B cell (primary cell): ENCODE measurements around the gene IGF2BP3. TPM values are rescaled to one million over a fixed set of nuclear protein-coding genes. Genes with fewer than 3 reads are reported as not detected.

Experiments used
- ATAC-seq: fragments of 200-7000 bp; cut with Tn5 transposase; one replicate; pipeline ENCODE4 v1.10.0; 2021; ENCODE audit warnings: low read depth, mild to moderate bottlenecking, moderate number of reproducible peaks, moderate library complexity
- CTCF ChIA-PET: fragments of 350-600 bp; sonication (Branson Sonifier 250); formaldehyde crosslinking; loops from one replicate; lab custom pipeline; 2021; ENCODE audit warnings: antibody characterized with exemption, inconsistent platforms; lab: Charles Lee
- POLR2A ChIA-PET: fragments of 350-600 bp; sonication (Branson Sonifier 250); formaldehyde crosslinking; loops from one replicate; lab custom pipeline; 2021; ENCODE audit warnings: antibody characterized with exemption; lab: Charles Lee
- DNase-seq: peaks from one replicate; pipeline ENCODE4 v3.0.0; 2013
- H2AFZ ChIP-seq: 2 replicates; pipeline ENCODE4 v1.6.1; 2012; ENCODE audit warnings: mild to moderate bottlenecking, low read depth, low read length; ENCODE audit not compliant: insufficient read depth, poor library complexity, severe bottlenecking
- H3K27ac ChIP-seq, 2 donors: 1 replicate in 1 of 2; 2 replicates in 1 of 2; pipeline ENCODE4 v1.5.1; 2012 to 2013; ENCODE audit warnings: low read length in 2 of 2, mild to moderate bottlenecking in 2 of 2, moderate library complexity in 1 of 2
- H3K27me3 ChIP-seq, 4 experiments: fragments of 200-600 bp in 1 of 4; sonication (generic) in 1 of 4; replicated peaks in 1 of 4; 1 replicate in 2 of 4; 2 replicates in 2 of 4; pipeline versions ENCODE4 v1.6.1 to v1.7.0; 2013 to 2016; ENCODE audit warnings: low read length in 3 of 4, mild to moderate bottlenecking in 2 of 4, mixed read lengths in 1 of 4, moderate library complexity in 1 of 4; ENCODE audit not compliant: insufficient read depth in 4 of 4, control insufficient read depth in 3 of 4; ENCODE audit errors: control extremely low read depth in 1 of 4
- H3K36me3 ChIP-seq, 2 experiments: replicated peaks in 1 of 2; 1 replicate in 1 of 2; 2 replicates in 1 of 2; pipeline versions ENCODE4 v1.6.1 to v1.7.1; 2013; ENCODE audit warnings: low read length in 1 of 2; ENCODE audit not compliant: insufficient read depth in 2 of 2, control insufficient read depth in 1 of 2; ENCODE audit errors: control extremely low read depth in 1 of 2, extremely low read depth in 1 of 2
- H3K4me1 ChIP-seq, 2 donors: fragments of 200-600 bp in 1 of 2; sonication (generic) in 1 of 2; 1 replicate in 1 of 2; 2 replicates in 1 of 2; pipeline versions ENCODE4 v1.5.1 to v1.6.1; 2013 to 2017; ENCODE audit warnings: low read length in 2 of 2; ENCODE audit not compliant: control insufficient read depth in 2 of 2, insufficient read depth in 2 of 2
- H3K4me2 ChIP-seq: replicated peaks from 2 replicates; pipeline ENCODE3; 2012; ENCODE audit warnings: mild to moderate bottlenecking, low read depth, low read length; ENCODE audit not compliant: poor library complexity, severe bottlenecking
- H3K4me3 ChIP-seq, 5 experiments: fragments of 200-600 bp in 1 of 5; sonication (generic) in 1 of 5; 1 replicate in 3 of 5; 2 replicates in 2 of 5; pipeline versions ENCODE4 v1.5.1 to v1.7.0; 2011 to 2016; ENCODE audit warnings: low read length in 4 of 5, mild to moderate bottlenecking in 4 of 5, low read depth in 2 of 5, control low read depth in 1 of 5, moderate library complexity in 1 of 5; ENCODE audit not compliant: insufficient read depth in 1 of 5; ENCODE audit errors: control extremely low read depth in 1 of 5, extremely low read depth in 1 of 5
- H3K79me2 ChIP-seq: fragments of 200-600 bp; sonication (generic); one replicate; pipeline ENCODE4 v1.6.0; 2016; ENCODE audit warnings: low read length; ENCODE audit not compliant: control insufficient read depth, insufficient read depth
- H3K9ac ChIP-seq: fragments of 200-600 bp; sonication (generic); 2 replicates; pipeline ENCODE4 v1.6.1; 2017; ENCODE audit warnings: mild to moderate bottlenecking, low read length, moderate library complexity
- H3K9me3 ChIP-seq, 3 donors: one replicate each; pipeline versions ENCODE4 v1.6.1 to v1.7.1; 2013; ENCODE audit warnings: low read length in 2 of 3; ENCODE audit not compliant: control insufficient read depth in 2 of 3, insufficient read depth in 1 of 3; ENCODE audit errors: control extremely low read depth in 1 of 3
- H4K20me1 ChIP-seq: 2 replicates; pipeline ENCODE4 v1.6.0; 2012; ENCODE audit warnings: mild to moderate bottlenecking, low read length; ENCODE audit not compliant: insufficient read depth, control insufficient read depth, poor library complexity, severe bottlenecking
- H3K27ac Mint-ChIP-seq: one replicate; pipeline ENCODE4 v1.8.0; 2021; ENCODE audit warnings: mixed read lengths
- H3K27me3 Mint-ChIP-seq: one replicate; pipeline ENCODE4 v1.8.0; 2021; ENCODE audit warnings: mixed read lengths
- H3K4me1 Mint-ChIP-seq: one replicate; pipeline ENCODE4 v1.8.0; 2021; ENCODE audit warnings: mixed read lengths
- H3K4me3 Mint-ChIP-seq: one replicate; pipeline ENCODE4 v1.8.0; 2021; ENCODE audit warnings: mixed read lengths
- H3K9me3 Mint-ChIP-seq: one replicate; pipeline ENCODE4 v1.8.0; 2022; ENCODE audit warnings: mixed read lengths; ENCODE audit not compliant: insufficient read depth
- EZH2 ChIP-seq: IDR thresholded peaks from 2 replicates; pipeline ENCODE4 v1.6.1; 2012; ENCODE audit warnings: borderline replicate concordance, low read depth, mild to moderate bottlenecking, moderate library complexity, low read length; ENCODE audit not compliant: insufficient read depth, poor library complexity, severe bottlenecking
- WGBS: methylation state at CpG from one replicate; pipeline ENCODE4 v1.1.5; 2013; ENCODE audit warnings: missing lambda C conversion rate; ENCODE audit not compliant: insufficient coverage; 5-methylcytosine and 5-hydroxymethylcytosine counted together
- intact Hi-C: fragments of 100-400 bp; cut with micrococcal nuclease; formaldehyde crosslinking; loops from one replicate; pipeline ENCODE4 v1.10.0; 2022
- polyA plus RNA-seq: library from polyadenylated mRNA; depleted of rRNA; stranded (reverse); fragments of >200 nt; gene quantifications from 2 replicates; pipeline ENCODE4 v1.2.3, GENCODE V29; 2012
- total RNA-seq, 2 donors: library from RNA; stranded (reverse); fragments of 120-200 nt in 1 of 2; gene quantifications; 1 replicate in 1 of 2; 2 replicates in 1 of 2; pipeline versions ENCODE4 v1.2.3 to v1.2.4, GENCODE V29; 2013 to 2022
- TF ChIP-seq, protein P1 (sequence below): fragments of 200-600 bp; IDR thresholded peaks from one replicate; pipeline ENCODE4 v1.8.0; 2022; ENCODE audit warnings: antibody characterized with exemption, mild to moderate bottlenecking

The IGF2BP3 gene
- total and polyA plus RNA-seq, 2 donors (not counting 1 experiment from before 2014, with no cell fraction given) = 0.63 to 10.0 TPM

DNA sequence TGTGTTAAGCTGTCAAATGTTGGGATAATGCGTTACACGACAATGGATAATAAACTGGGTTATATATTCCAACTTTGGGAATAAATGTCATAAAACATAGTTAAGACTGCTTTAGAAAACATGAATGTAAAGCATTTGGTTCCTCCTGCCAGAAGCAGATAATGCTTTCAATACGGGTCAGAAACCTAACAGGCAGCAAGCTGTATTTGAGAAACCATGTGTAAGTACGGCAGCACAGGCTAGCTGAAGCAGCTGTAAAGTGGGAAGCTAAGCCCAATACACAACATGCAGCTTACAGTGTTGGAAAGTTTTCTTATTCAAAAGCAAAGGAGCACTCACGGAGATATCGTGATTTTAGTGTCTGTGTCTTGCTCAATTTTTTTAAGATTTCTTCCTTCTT, 124.7 kb downstream of the IGF2BP3 start:
- no peaks in the 10 kb centered on the region for H3K9me3 ChIP-seq
- peak overlapping the region; percentile 60 to 67 for H3K27ac ChIP-seq
- TF ChIP-seq, protein P1, sequence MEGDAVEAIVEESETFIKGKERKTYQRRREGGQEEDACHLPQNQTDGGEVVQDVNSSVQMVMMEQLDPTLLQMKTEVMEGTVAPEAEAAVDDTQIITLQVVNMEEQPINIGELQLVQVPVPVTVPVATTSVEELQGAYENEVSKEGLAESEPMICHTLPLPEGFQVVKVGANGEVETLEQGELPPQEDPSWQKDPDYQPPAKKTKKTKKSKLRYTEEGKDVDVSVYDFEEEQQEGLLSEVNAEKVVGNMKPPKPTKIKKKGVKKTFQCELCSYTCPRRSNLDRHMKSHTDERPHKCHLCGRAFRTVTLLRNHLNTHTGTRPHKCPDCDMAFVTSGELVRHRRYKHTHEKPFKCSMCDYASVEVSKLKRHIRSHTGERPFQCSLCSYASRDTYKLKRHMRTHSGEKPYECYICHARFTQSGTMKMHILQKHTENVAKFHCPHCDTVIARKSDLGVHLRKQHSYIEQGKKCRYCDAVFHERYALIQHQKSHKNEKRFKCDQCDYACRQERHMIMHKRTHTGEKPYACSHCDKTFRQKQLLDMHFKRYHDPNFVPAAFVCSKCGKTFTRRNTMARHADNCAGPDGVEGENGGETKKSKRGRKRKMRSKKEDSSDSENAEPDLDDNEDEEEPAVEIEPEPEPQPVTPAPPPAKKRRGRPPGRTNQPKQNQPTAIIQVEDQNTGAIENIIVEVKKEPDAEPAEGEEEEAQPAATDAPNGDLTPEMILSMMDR = no peak
- TF ChIP-seq EZH2 = no peak
- no peaks in the 10 kb centered on the region for H3K27me3 ChIP-seq
- Mint-ChIP-seq H3K27me3 (no peaks in the 10 kb centered on the region), H3K4me1 (peaks cover 30% of the 10 kb centered on the region), H3K27ac (peak overlapping the region; percentile 86), H3K9me3 (no peaks in the 10 kb centered on the region), H3K4me3 (peak overlapping the region; percentile 91)
- peak overlapping the region; percentile 78 for H3K4me2 ChIP-seq
- peak overlapping the region; percentile 79 for H2AFZ ChIP-seq
- POLR2A ChIA-PET = interaction anchor here (0.6 to 1.0 kb wide), 4 partner anchors 19 to 183 kb away, joined by 3 to 8 read pairs (median 4); partner anchors contain the start of gene MALSU1
- peak overlapping the region; percentile 67 for H3K9ac ChIP-seq
- ATAC-seq (peak; percentile 21), DNase-seq (peak; percentile 33)
- no peaks in the 10 kb centered on the region for H4K20me1 ChIP-seq
- H3K79me2 ChIP-seq = no peaks in the 10 kb centered on the region
- H3K36me3 ChIP-seq = peaks cover 0 to 3% of the 10 kb centered on the region in 2 experiments
- CTCF ChIA-PET = interaction anchor here (0.5 to 5.9 kb wide), 11 partner anchors 10 to 366 kb away, joined by 3 to 41 read pairs (median 5); no protein-coding TSS in a partner anchor
- peaks cover 15 to 19% of the 10 kb centered on the region in 2 donors for H3K4me1 ChIP-seq
- WGBS = 8% methylated on average over 2 of the region's 6 CpGs
- peak overlapping the region in 4 of 5 experiments; percentile 46 to 70 (median 56) for H3K4me3 ChIP-seq
- intact Hi-C loops = no loop called here

DNA sequence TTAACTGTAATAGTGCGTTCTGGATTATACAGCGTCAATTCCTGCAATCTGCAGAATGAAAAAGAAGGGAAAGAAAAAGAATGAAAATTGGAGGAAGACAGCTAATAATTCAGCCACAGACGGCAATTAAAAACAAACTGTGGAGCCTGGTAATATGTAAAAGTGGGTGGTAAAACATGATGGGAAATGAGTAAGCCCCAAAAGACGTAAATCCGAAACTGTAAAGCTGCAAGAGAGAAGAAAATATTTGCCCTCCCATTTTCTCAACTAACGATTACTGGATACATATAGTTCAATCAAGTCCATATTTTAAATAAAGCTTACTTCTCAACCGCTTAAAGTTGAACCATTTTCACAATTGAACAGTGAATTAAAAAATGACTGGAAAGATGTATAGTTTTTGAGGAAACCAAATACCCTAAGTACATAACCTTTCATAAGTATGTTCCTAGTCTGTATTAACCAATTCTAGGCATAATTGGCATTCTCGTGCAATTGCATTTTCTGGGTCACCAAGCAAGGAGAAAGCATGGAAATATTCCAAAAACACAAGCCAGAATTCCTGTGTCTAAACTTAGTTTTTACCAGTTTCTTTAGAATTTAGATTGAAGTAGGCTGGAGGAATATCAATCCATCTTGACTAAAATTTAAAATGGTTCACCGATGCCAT, 126.3 kb downstream of the IGF2BP3 start:
- Mint-ChIP-seq H3K4me3 (no peak overlapping the region), H3K27ac (no peak overlapping the region), H3K9me3 (no peaks in the 10 kb centered on the region), H3K27me3 (no peaks in the 10 kb centered on the region), H3K4me1 (peaks cover 30% of the 10 kb centered on the region)
- H3K9me3 ChIP-seq = no peaks in the 10 kb centered on the region
- H3K4me3 ChIP-seq = no peak overlapping the region
- H3K79me2 ChIP-seq = no peaks in the 10 kb centered on the region
- DNase-seq (no peak), ATAC-seq (no peak)
- no peak overlapping the region for H2AFZ ChIP-seq
- no peak overlapping the region for H3K9ac ChIP-seq
- intact Hi-C loops = no loop called here
- H3K4me1 ChIP-seq = peaks cover 15 to 19% of the 10 kb centered on the region in 2 donors
- H3K27ac ChIP-seq = no peak overlapping the region
- no peak overlapping the region for H3K4me2 ChIP-seq
- POLR2A ChIA-PET = no interaction called here
- TF ChIP-seq EZH2 = no peak
- TF ChIP-seq, protein P1 = no peak
- H3K36me3 ChIP-seq = peaks cover 0 to 6% of the 10 kb centered on the region in 2 experiments
- CTCF ChIA-PET = interaction anchor here (0.6 to 2.2 kb wide), 2 partner anchors 12 to 14 kb away, joined by 3 to 7 read pairs; no protein-coding TSS in a partner anchor
- no peaks in the 10 kb centered on the region for H4K20me1 ChIP-seq
- no peaks in the 10 kb centered on the region for H3K27me3 ChIP-seq
- WGBS = 89% methylated on average over 4 of the region's 9 CpGs
